ENCODE measurements around the gene ST6GALNAC2.

Gene ST6GALNAC2

GRCh38 chr17:76517638-76518038, 68.0 kb downstream of the ST6GALNAC2 start:
- H3K27me3 ChIP-seq (ENCODE audit: low read depth, low read length) = no peaks in the 10 kb centered on the region
- H3K4me1 ChIP-seq (ENCODE audit: control insufficient read depth in 1 of 2, insufficient read depth in 2 of 2, low read length in 2 of 2) = peaks cover 0 to under 1% of the 10 kb centered on the region in 2 donors
- H3K36me3 ChIP-seq (ENCODE audit: control insufficient read depth in 1 of 2, insufficient read depth in 2 of 2, low read length in 2 of 2) = no peaks in the 10 kb centered on the region
- H3K9me3 ChIP-seq (ENCODE audit: control insufficient read depth in 1 of 2, low read length in 2 of 2) = no peaks in the 10 kb centered on the region
- no peak overlapping the region for H3K27ac ChIP-seq (ENCODE audit: low read length)
- no peak overlapping the region for H3K4me3 ChIP-seq (ENCODE audit: low read depth in 1 of 2, low read length in 2 of 2)
